HEK293 (cell line): Measurements from ENCODE around the gene INHA.

Experiments used
- GLIS2 ChIP-seq: fragments of 450-650 bp; formaldehyde crosslinking; IDR thresholded peaks from 2 replicates; pipeline ENCODE4 v1.5.1; 2016; ENCODE audit warnings: missing biosample characterization, missing genetic modification characterization
- KLF10 ChIP-seq: fragments of 450-650 bp; IDR thresholded peaks from 2 replicates; pipeline ENCODE4 v1.5.1; 2018; ENCODE audit warnings: missing biosample characterization, mild to moderate bottlenecking, missing genetic modification characterization
- KLF16 ChIP-seq: fragments of 450-650 bp; formaldehyde crosslinking; IDR thresholded peaks from 2 replicates; pipeline ENCODE4 v1.5.1; 2017; ENCODE audit warnings: missing biosample characterization, missing genetic modification characterization
- KLF7 ChIP-seq: fragments of 450-650 bp; formaldehyde crosslinking; IDR thresholded peaks from 2 replicates; pipeline ENCODE4 v1.5.1; 2016; ENCODE audit warnings: missing biosample characterization, missing genetic modification characterization, borderline replicate concordance
- MEIS1 ChIP-seq: sonication (generic); formaldehyde crosslinking; IDR thresholded peaks from 2 replicates; pipeline ENCODE4 v1.8.1; 2022; ENCODE audit warnings: missing genetic modification reagents, mild to moderate bottlenecking, borderline replicate concordance
- MZF1 ChIP-seq: fragments of 450-650 bp; formaldehyde crosslinking; IDR thresholded peaks from 2 replicates; pipeline ENCODE4 v1.5.1; 2017; ENCODE audit warnings: missing biosample characterization, missing genetic modification characterization, borderline replicate concordance
- SP2 ChIP-seq: fragments of 450-650 bp; formaldehyde crosslinking; IDR thresholded peaks from 2 replicates; pipeline ENCODE4 v1.5.1; 2016; ENCODE audit warnings: missing biosample characterization, missing genetic modification characterization
- TRIM28 ChIP-seq: IDR thresholded peaks from 2 replicates; pipeline ENCODE4 v1.6.1; 2011; ENCODE audit warnings: low read length, control low read depth, borderline replicate concordance
- WT1 ChIP-seq: fragments of 450-650 bp; formaldehyde crosslinking; IDR thresholded peaks from 2 replicates; pipeline ENCODE4 v1.5.1; 2016; ENCODE audit warnings: missing biosample characterization, missing genetic modification characterization
- YY1 ChIP-seq: fragments of 450-650 bp; formaldehyde crosslinking; IDR thresholded peaks from 2 replicates; pipeline ENCODE4 v1.5.1; 2018; ENCODE audit warnings: missing biosample characterization, missing genetic modification characterization
- ZBTB11 ChIP-seq: fragments of 450-650 bp; formaldehyde crosslinking; conservative IDR thresholded peaks from 2 replicates; pipeline ENCODE4 v1.5.1; 2016; ENCODE audit warnings: low read depth, missing biosample characterization, missing genetic modification characterization
- ZBTB6 ChIP-seq: fragments of 450-650 bp; formaldehyde crosslinking; IDR thresholded peaks from 2 replicates; pipeline ENCODE4 v1.5.1; 2017; ENCODE audit warnings: missing biosample characterization, missing genetic modification characterization
- ZBTB8A ChIP-seq: fragments of 450-650 bp; formaldehyde crosslinking; IDR thresholded peaks from 2 replicates; pipeline ENCODE4 v1.5.1; 2016; ENCODE audit warnings: missing biosample characterization, missing genetic modification characterization
- ZEB2 ChIP-seq: fragments of 450-650 bp; formaldehyde crosslinking; IDR thresholded peaks from 2 replicates; pipeline ENCODE4 v1.5.1; 2016; ENCODE audit warnings: missing biosample characterization, missing genetic modification characterization
- ZFP69B ChIP-seq: fragments of 450-650 bp; formaldehyde crosslinking; IDR thresholded peaks from 2 replicates; pipeline ENCODE4 v1.5.1; 2016; ENCODE audit warnings: missing biosample characterization, missing genetic modification characterization
- ZNF16 ChIP-seq: fragments of 450-650 bp; formaldehyde crosslinking; IDR thresholded peaks from 2 replicates; pipeline ENCODE4 v1.5.1; 2016; ENCODE audit warnings: low read depth, missing biosample characterization, missing genetic modification characterization
- ZNF202 ChIP-seq: fragments of 450-650 bp; formaldehyde crosslinking; IDR thresholded peaks from 2 replicates; pipeline ENCODE4 v1.5.1; 2016; ENCODE audit warnings: missing biosample characterization, missing genetic modification characterization, borderline replicate concordance
- ZNF211 ChIP-seq: fragments of 450-650 bp; formaldehyde crosslinking; IDR thresholded peaks from 2 replicates; pipeline ENCODE4 v1.5.1; 2016; ENCODE audit warnings: low read depth, missing biosample characterization, missing genetic modification characterization
- ZNF324 ChIP-seq: fragments of 450-650 bp; formaldehyde crosslinking; IDR thresholded peaks from 2 replicates; pipeline ENCODE4 v1.5.1; 2016; ENCODE audit warnings: missing biosample characterization, missing genetic modification characterization
- ZNF514 ChIP-seq: fragments of 450-650 bp; formaldehyde crosslinking; IDR thresholded peaks from 2 replicates; pipeline ENCODE4 v1.5.1; 2016; ENCODE audit warnings: missing biosample characterization, missing genetic modification characterization
- ZNF629 ChIP-seq: fragments of 450-650 bp; formaldehyde crosslinking; IDR thresholded peaks from 2 replicates; pipeline ENCODE4 v1.5.1; 2017; ENCODE audit warnings: missing biosample characterization, missing genetic modification characterization
- ZNF660 ChIP-seq: fragments of 450-650 bp; IDR thresholded peaks from 2 replicates; pipeline ENCODE4 v1.5.1; 2018; ENCODE audit warnings: missing biosample characterization, mild to moderate bottlenecking, missing genetic modification characterization
- ZNF792 ChIP-seq: fragments of 450-650 bp; formaldehyde crosslinking; IDR thresholded peaks from 2 replicates; pipeline ENCODE4 v1.5.1; 2016; ENCODE audit warnings: missing biosample characterization, missing genetic modification characterization
- TF ChIP-seq, protein P1 (sequence below): fragments of 450-650 bp; formaldehyde crosslinking; IDR thresholded peaks from 2 replicates; pipeline ENCODE4 v1.5.1; 2016; ENCODE audit warnings: missing biosample characterization, missing genetic modification characterization

Gene INHA

GRCh38 chr2:219597552-219598307 is 25.6 kb downstream of the INHA start, which contains the start of gene STK11IP (continued):
- peak; percentile 86 for TF ChIP-seq KLF16 (tag by site-specific recombination)
- 0 out of 2 replicates have a peak, but pooled peaks have one; percentile 9 for TF ChIP-seq TRIM28
- no peak for TF ChIP-seq ZNF660 (tag by site-specific recombination)
- TF ChIP-seq, protein P1, sequence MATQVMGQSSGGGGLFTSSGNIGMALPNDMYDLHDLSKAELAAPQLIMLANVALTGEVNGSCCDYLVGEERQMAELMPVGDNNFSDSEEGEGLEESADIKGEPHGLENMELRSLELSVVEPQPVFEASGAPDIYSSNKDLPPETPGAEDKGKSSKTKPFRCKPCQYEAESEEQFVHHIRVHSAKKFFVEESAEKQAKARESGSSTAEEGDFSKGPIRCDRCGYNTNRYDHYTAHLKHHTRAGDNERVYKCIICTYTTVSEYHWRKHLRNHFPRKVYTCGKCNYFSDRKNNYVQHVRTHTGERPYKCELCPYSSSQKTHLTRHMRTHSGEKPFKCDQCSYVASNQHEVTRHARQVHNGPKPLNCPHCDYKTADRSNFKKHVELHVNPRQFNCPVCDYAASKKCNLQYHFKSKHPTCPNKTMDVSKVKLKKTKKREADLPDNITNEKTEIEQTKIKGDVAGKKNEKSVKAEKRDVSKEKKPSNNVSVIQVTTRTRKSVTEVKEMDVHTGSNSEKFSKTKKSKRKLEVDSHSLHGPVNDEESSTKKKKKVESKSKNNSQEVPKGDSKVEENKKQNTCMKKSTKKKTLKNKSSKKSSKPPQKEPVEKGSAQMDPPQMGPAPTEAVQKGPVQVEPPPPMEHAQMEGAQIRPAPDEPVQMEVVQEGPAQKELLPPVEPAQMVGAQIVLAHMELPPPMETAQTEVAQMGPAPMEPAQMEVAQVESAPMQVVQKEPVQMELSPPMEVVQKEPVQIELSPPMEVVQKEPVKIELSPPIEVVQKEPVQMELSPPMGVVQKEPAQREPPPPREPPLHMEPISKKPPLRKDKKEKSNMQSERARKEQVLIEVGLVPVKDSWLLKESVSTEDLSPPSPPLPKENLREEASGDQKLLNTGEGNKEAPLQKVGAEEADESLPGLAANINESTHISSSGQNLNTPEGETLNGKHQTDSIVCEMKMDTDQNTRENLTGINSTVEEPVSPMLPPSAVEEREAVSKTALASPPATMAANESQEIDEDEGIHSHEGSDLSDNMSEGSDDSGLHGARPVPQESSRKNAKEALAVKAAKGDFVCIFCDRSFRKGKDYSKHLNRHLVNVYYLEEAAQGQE (tag by site-specific recombination) = no peak
- TF ChIP-seq ZNF629 (tag by site-specific recombination) = peak; percentile 72
- peak; percentile 92 for TF ChIP-seq SP2 (tag by site-specific recombination)
- no peak for TF ChIP-seq ZNF202 (tag by site-specific recombination)
- TF ChIP-seq YY1 (tag by site-specific recombination) = 0 out of 2 replicates have a peak, but pooled peaks have one; percentile 13
- peak; percentile 76; the same call in 1 of the 2 replicates for TF ChIP-seq ZEB2 (tag by site-specific recombination)
- no peak for TF ChIP-seq ZNF792 (tag by site-specific recombination)
- TF ChIP-seq ZBTB8A (tag by site-specific recombination) = peak; percentile 79
- TF ChIP-seq MZF1 (tag by site-specific recombination) = no peak
- TF ChIP-seq ZFP69B (tag by site-specific recombination) = no peak
- peak; percentile 50 for TF ChIP-seq KLF7
- no peak; the same call in 1 of the 2 replicates for TF ChIP-seq KLF10 (tag by site-specific recombination)
- TF ChIP-seq ZNF211 (tag by site-specific recombination) = no peak
- peak; percentile 60; the same call in 1 of the 2 replicates for TF ChIP-seq ZBTB6
- TF ChIP-seq ZBTB11 (tag by site-specific recombination) = peak; percentile 97
- no peak for TF ChIP-seq ZNF324
- TF ChIP-seq GLIS2 = peak; percentile 85
- no peak for TF ChIP-seq MEIS1
- no peak for TF ChIP-seq ZNF16 (tag by site-specific recombination)
- TF ChIP-seq ZNF514 (tag by site-specific recombination) = no peak
- peak; percentile 63 for TF ChIP-seq WT1 (tag by site-specific recombination)
- TF ChIP-seq, all 188 proteins: peak for 41
